ENCODE measurements around the gene SSBP3.

Gene SSBP3

GRCh38 chr1:54439550-54440223, 33.5 kb upstream of the SSBP3 start:
- Histone ChIP-seq H3K36me3 (no peaks in the 10 kb centered on the region), H3K4me1 (no peaks in the 10 kb centered on the region), H3K27me3 (no peaks in the 10 kb centered on the region), H3K27ac (no peak overlapping the region), H3K9me3 (no peaks in the 10 kb centered on the region), H3K4me3 (no peak overlapping the region)
- intact Hi-C loops (cut with DNase I; ENCODE audit: low total_unique reads), result no loop called here
- no peak for DNase-seq
- TF ChIP-seq CTCF (IDR thresholded peaks at IDR 0.05), result no peak

- no peaks in the 10 kb centered on the region for H3K4me1 ChIP-seq
- no peak for DNase-seq
- H3K4me3 ChIP-seq, result no peak overlapping the region
- no peak for TF ChIP-seq CTCF (IDR thresholded peaks at IDR 0.05)
- intact Hi-C loops (cut with DNase I; ENCODE audit: low total_unique reads), result no loop called here
- H3K36me3 ChIP-seq, result no peaks in the 10 kb centered on the region
- H3K27me3 ChIP-seq, result no peaks in the 10 kb centered on the region
- H3K9me3 ChIP-seq, result no peaks in the 10 kb centered on the region
- no peak overlapping the region for H3K27ac ChIP-seq
These were observed 31.6 kb upstream of the SSBP3 start for GRCh38 chr1:54437783-54438182.

GRCh38 chr1:54436826-54437225, 30.6 kb upstream of the SSBP3 start:
- no peak overlapping the region for H3K27ac ChIP-seq
- H3K36me3 ChIP-seq, result no peaks in the 10 kb centered on the region
- H3K4me3 ChIP-seq, result no peak overlapping the region
- intact Hi-C loops (cut with DNase I; ENCODE audit: low total_unique reads), result no loop called here
- no peaks in the 10 kb centered on the region for H3K9me3 ChIP-seq
- H3K4me1 ChIP-seq, result no peaks in the 10 kb centered on the region
- no peak for TF ChIP-seq CTCF (IDR thresholded peaks at IDR 0.05)
- H3K27me3 ChIP-seq, result no peaks in the 10 kb centered on the region
- DNase-seq, result no peak

GRCh38 chr1:54429838-54430237, 23.6 kb upstream of the SSBP3 start:
- Histone ChIP-seq H3K4me3 (no peak overlapping the region), H3K27ac (no peak overlapping the region), H3K36me3 (no peaks in the 10 kb centered on the region), H3K4me1 (no peaks in the 10 kb centered on the region), H3K27me3 (no peaks in the 10 kb centered on the region), H3K9me3 (no peaks in the 10 kb centered on the region)
- TF ChIP-seq CTCF (IDR thresholded peaks at IDR 0.05), result no peak
- DNase-seq, result no peak
- intact Hi-C loops (cut with DNase I; ENCODE audit: low total_unique reads), result no loop called here

- intact Hi-C loops (cut with DNase I; ENCODE audit: low total_unique reads), result no loop called here
- H3K36me3 ChIP-seq, result no peaks in the 10 kb centered on the region
These were observed 22.8 kb upstream of the SSBP3 start for GRCh38 chr1:54428837-54429518.

More at GRCh38 chr1:54428837-54429518, 22.8 kb upstream of the SSBP3 start:
- H3K27ac ChIP-seq, result no peak overlapping the region
- H3K9me3 ChIP-seq, result no peaks in the 10 kb centered on the region
- no peaks in the 10 kb centered on the region for H3K27me3 ChIP-seq
- TF ChIP-seq CTCF (IDR thresholded peaks at IDR 0.05), result no peak
- no peak overlapping the region for H3K4me3 ChIP-seq
- H3K4me1 ChIP-seq, result no peaks in the 10 kb centered on the region
- DNase-seq, result no peak

All from tibial artery (tissue), 4 donors.